Sigmoid colon (tissue), 7 donors: ENCODE measurements around the gene SERP1. TPM values are rescaled to one million over a fixed set of nuclear protein-coding genes. Genes with fewer than 3 reads are reported as not detected.

Experiments
- DNase-seq: peaks from one replicate; pipeline ENCODE4 v3.0.0-alpha.2; 2019
- H3K27ac ChIP-seq, 4 donors: fragments of 200-600 bp; sonication (generic); one replicate each; pipeline ENCODE4 v1.5.1; 2016 to 2019; ENCODE audit warnings: mild to moderate bottlenecking in 1 of 4
- H3K27me3 ChIP-seq, 3 donors: fragments of 200-600 bp; sonication (generic); one replicate each; pipeline ENCODE4 v1.5.1; 2019; ENCODE audit warnings: mild to moderate bottlenecking in 1 of 3
- H3K36me3 ChIP-seq, 4 donors: fragments of 200-600 bp; sonication (generic); one replicate each; pipeline ENCODE4 v1.5.1; 2016 to 2019
- H3K4me1 ChIP-seq, 4 donors: fragments of 200-600 bp; sonication (generic); one replicate each; pipeline ENCODE4 v1.5.1; 2017 to 2019
- H3K4me3 ChIP-seq, 4 donors: fragments of 200-600 bp; sonication (generic); one replicate each; pipeline ENCODE4 v1.5.1; 2017 to 2019; ENCODE audit warnings: mild to moderate bottlenecking in 2 of 4, moderate library complexity in 1 of 4
- H3K9me3 ChIP-seq, 4 donors: fragments of 200-600 bp in 3 of 4; sonication (generic) in 3 of 4; one replicate each; pipeline versions ENCODE4 v1.5.1 to v1.6.1; 2013 to 2019
- EP300 ChIP-seq, 4 donors: sonication (generic); formaldehyde crosslinking; IDR thresholded peaks; one replicate each; pipeline ENCODE4 v1.6.1; 2017; ENCODE audit warnings: antibody characterized with exemption in 4 of 4
- POLR2A ChIP-seq, 2 donors: fragments of 450-650 bp; IDR thresholded peaks; one replicate each; pipeline ENCODE4 v1.6.1; 2016; ENCODE audit warnings: antibody characterized with exemption in 2 of 2, mild to moderate bottlenecking in 2 of 2, moderate library complexity in 2 of 2
- POLR2AphosphoS5 ChIP-seq, 4 donors: sonication (generic); formaldehyde crosslinking; IDR thresholded peaks; one replicate each; pipeline ENCODE4 v1.6.1; 2017; ENCODE audit warnings: antibody characterized with exemption in 4 of 4
- WGBS, 2 donors: extraction: QIAGEN DNeasy Blood & Tissue Kit; methylation state at CpG; one replicate each; pipeline ENCODE4 v1.1.7; 2013; 5-methylcytosine and 5-hydroxymethylcytosine counted together
- intact Hi-C: fragments of 100-400 bp; cut with DNase I; formaldehyde crosslinking; loops from one replicate; pipeline ENCODE4 v1.15.1; 2023
- polyA plus RNA-seq, 3 donors: library from polyadenylated mRNA; stranded (reverse); fragments of 200-250 nt; gene quantifications; one replicate each; pipeline ENCODE4 v1.2.3, GENCODE V29; 2013
- total RNA-seq, 4 donors: library from RNA; depleted of rRNA; stranded (reverse); fragments of >200 nt; gene quantifications; one replicate each; pipeline ENCODE4 v1.1.0, GENCODE V29; 2016
- TF ChIP-seq, protein P1 (sequence below), 4 experiments: fragments of 450-650 bp in 3 of 4; fragments of 200-600 bp in 1 of 4; IDR thresholded peaks; one replicate each; pipeline ENCODE4 v1.5.1; 2016 to 2019; ENCODE audit warnings: antibody characterized with exemption in 4 of 4, mild to moderate bottlenecking in 3 of 4, moderate library complexity in 2 of 4
- donor health status: healthy with polysubstance abuse.
- donor health status: Bipolar disorder and iron deficiency.
- donor health status: healthy.

The SERP1 gene
- total RNA-seq (100 to 1,000 TPM; 140 to 197 (median 185) TPM), polyA plus RNA-seq (100 to 1,000 TPM in 2 of 3 donors, 10 to 100 TPM in 1; 92.0 to 126 (median 105) TPM)

DNA sequence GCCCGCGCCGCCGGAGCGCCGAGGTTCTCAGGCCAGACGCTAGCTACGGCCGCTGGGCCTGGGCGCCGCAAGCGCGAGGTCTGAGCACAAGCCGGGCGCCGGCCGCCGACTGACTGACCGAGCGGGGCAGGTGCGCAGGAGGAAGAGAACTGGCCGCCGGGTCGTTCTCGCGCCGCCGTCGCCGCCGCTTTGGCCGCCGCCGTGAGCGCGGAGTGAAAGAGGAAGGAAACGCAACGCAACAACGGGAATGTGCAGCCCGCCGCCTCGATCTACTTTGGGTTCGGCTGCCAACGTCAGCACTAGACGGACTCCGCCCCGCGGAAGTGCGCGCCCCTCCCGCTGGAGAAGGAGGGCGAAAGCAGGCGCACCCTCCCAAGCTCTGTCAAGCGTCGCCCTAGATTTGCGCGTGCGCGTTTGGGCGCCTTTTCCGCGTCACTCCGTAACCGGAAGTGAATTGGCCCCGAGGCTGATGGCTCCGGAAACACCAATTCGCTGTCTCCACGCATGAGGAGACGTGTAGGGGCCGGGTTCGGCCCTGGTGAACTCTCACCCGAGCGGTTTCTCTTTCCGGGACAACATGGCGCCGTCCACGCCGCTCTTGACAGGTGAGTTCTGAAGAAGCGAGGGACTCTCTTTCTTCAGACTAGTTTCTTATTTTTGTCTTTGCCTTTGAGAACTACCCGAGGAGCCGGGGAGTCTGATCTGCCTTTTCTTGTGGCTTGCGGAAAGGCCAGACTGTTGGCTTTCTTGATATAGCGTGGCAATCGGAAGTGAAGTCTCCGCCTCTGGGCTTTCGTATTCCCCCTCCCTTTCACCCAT, at the start of gene SERP1, which contains the start of gene EIF2A:
Gene SERP1, minus strand, starts transcription at position 271 of the 819 bp plus-strand sequence. CDS start 361 bp downstream, outside the sequence.
Gene EIF2A, plus strand, starts transcription at position 562 of the 819 bp plus-strand sequence. Its CDS starts 16 bp downstream, at position 578.
- TF ChIP-seq, protein P1, sequence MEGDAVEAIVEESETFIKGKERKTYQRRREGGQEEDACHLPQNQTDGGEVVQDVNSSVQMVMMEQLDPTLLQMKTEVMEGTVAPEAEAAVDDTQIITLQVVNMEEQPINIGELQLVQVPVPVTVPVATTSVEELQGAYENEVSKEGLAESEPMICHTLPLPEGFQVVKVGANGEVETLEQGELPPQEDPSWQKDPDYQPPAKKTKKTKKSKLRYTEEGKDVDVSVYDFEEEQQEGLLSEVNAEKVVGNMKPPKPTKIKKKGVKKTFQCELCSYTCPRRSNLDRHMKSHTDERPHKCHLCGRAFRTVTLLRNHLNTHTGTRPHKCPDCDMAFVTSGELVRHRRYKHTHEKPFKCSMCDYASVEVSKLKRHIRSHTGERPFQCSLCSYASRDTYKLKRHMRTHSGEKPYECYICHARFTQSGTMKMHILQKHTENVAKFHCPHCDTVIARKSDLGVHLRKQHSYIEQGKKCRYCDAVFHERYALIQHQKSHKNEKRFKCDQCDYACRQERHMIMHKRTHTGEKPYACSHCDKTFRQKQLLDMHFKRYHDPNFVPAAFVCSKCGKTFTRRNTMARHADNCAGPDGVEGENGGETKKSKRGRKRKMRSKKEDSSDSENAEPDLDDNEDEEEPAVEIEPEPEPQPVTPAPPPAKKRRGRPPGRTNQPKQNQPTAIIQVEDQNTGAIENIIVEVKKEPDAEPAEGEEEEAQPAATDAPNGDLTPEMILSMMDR (IDR thresholded peaks at IDR 0.05) = no peak
- TF ChIP-seq POLR2A (IDR thresholded peaks at IDR 0.05) = peak; percentile 95 to 96
- peak; percentile 98 to 99 (median 99) for TF ChIP-seq POLR2AphosphoS5 (IDR thresholded peaks at IDR 0.05)
- TF ChIP-seq EP300 (IDR thresholded peaks at IDR 0.05) = peak in 1 of 4 donors; percentile 88
- Histone ChIP-seq H3K27ac (peak within 1 kb of the TSS; percentile 96 to 99 (median 98)), H3K9me3 (no peaks in the 10 kb centered on the region), H3K27me3 (no peaks in the 10 kb centered on the region), H3K36me3 (peaks cover 0 to 26% (median 0%) of the 10 kb centered on the region in 4 donors), H3K4me1 (peaks cover 0 to 44% (median 32%) of the 10 kb centered on the region in 4 donors), H3K4me3 (peak within 1 kb of the TSS; percentile 67 to 84 (median 74))
- intact Hi-C loops = loop anchor here (2.0 to 5.0 kb wide), 5 partner anchors 56 to 574 kb away; partner anchors contain the start of genes ERICH6, PFN2, SELENOT and SIAH2
- DNase-seq = peak; percentile 99
- 0% methylated on average over 86 of the region's 86 CpGs for WGBS, 2 donors

DNA sequence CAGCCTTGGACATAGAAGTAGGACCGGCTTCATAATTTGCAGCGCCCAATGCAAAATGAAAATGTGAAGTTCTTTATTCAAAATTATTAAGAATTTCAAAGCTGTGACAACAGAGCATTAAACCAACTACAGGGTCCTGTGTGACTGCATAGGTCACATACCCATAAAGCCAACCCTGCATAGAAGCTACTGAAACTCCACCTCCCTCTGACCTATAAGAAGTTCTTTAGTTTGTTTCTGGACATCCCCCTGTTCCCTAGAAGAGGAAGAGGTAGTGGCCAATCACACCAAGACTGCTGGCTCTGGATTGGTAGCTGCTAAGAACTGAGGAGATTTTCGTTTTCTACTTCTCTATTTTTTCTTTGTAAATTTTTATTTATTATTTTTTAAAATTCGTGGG, 47.9 kb upstream of the SERP1 start:
- 87 to 95% methylated on average over 4 of the region's 4 CpGs for WGBS, 2 donors
- Histone ChIP-seq H3K4me1 (no peaks in the 10 kb centered on the region), H3K27ac (no peak overlapping the region), H3K36me3 (no peaks in the 10 kb centered on the region), H3K9me3 (no peaks in the 10 kb centered on the region), H3K27me3 (no peaks in the 10 kb centered on the region), H3K4me3 (no peak overlapping the region)
- intact Hi-C loops = no loop called here
- TF ChIP-seq POLR2AphosphoS5 (IDR thresholded peaks at IDR 0.05) (no peak), EP300 (IDR thresholded peaks at IDR 0.05) (no peak), POLR2A (IDR thresholded peaks at IDR 0.05) (no peak)
- TF ChIP-seq, protein P1 (IDR thresholded peaks at IDR 0.05) = no peak
- no peak for DNase-seq

DNA sequence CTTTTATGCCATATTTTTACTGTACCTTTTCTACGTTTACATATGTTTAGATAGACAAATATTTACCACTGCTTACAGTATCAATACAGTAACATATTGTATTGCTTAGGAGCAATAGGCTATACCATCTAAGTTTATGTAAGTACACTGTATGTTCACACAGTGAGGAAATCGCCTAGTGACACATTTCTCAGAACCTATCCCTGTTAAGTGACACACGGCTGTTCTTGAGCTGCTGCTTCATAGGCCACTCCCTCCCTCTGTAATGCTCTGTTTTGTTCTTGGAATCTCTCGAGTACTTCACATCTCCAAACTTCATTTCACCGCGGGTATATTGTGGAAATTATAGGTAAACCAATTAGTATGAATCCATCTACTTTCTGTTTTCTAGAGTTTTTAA, 43.5 kb upstream of the SERP1 start:
- Histone ChIP-seq H3K4me3 (no peak overlapping the region), H3K9me3 (no peaks in the 10 kb centered on the region), H3K4me1 (no peaks in the 10 kb centered on the region), H3K36me3 (peaks cover 0 to 11% (median 7%) of the 10 kb centered on the region in 4 donors), H3K27me3 (no peaks in the 10 kb centered on the region), H3K27ac (no peak overlapping the region)
- 51 to 66% methylated on average over 6 of the region's 6 CpGs for WGBS, 2 donors
- TF ChIP-seq POLR2A (IDR thresholded peaks at IDR 0.05) (no peak), POLR2AphosphoS5 (IDR thresholded peaks at IDR 0.05) (no peak), EP300 (IDR thresholded peaks at IDR 0.05) (no peak)
- TF ChIP-seq, protein P1 (IDR thresholded peaks at IDR 0.05) = no peak
- intact Hi-C loops = no loop called here
- DNase-seq = no peak

DNA sequence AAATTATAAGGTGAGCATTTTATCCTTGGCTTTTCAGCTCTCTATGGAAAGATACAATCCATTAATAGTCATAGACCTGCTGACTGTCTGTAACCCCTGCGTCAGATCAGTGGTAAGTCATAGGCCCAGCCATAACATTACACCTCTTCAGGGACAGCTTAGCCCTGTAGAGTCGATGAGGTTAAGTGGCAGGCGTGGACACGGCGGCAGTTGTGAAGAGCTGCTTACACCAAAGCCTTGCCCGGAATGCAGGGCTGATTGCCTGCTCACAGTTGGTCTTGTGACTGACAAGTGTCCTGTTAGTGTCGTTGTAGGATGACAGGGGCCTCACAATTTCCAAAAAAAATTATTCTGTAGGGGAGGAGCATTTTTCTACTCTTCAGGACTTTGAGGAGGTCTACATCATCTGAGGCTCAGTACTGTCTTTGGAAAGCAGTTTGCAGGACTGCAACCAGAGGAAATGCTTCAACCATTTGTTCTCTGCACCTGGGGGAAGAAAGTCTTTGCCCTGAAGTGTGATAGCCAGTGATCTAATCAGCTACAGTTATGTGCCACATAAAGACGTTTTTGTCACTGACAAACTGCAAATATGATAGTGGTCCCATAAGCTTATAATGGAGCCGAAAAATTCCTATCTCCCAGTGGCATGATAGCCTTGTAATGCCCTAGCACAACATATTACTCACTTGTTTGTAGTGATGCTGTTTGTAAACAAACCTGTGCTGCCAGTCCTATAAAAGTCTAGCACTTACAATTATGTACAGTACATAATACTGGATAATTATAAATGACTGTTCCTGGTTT, 41.9 kb upstream of the SERP1 start:
- intact Hi-C loops = no loop called here
- no peak for DNase-seq
- H3K27ac ChIP-seq = no peak overlapping the region
- no peak overlapping the region for H3K4me3 ChIP-seq
- peaks cover 0 to 27% (median 11%) of the 10 kb centered on the region in 4 donors for H3K36me3 ChIP-seq
- no peaks in the 10 kb centered on the region for H3K27me3 ChIP-seq
- WGBS, 2 donors = 65 to 70% methylated on average over 9 of the region's 9 CpGs
- H3K9me3 ChIP-seq = no peaks in the 10 kb centered on the region
- TF ChIP-seq POLR2A (IDR thresholded peaks at IDR 0.05) (no peak), POLR2AphosphoS5 (IDR thresholded peaks at IDR 0.05) (no peak), EP300 (IDR thresholded peaks at IDR 0.05) (no peak)
- TF ChIP-seq, protein P1 (IDR thresholded peaks at IDR 0.05) = no peak
- H3K4me1 ChIP-seq = no peaks in the 10 kb centered on the region
